T-helper 2 cell treated with Interferon-gamma antibody and Interleukin-4, amounts not matched to agents 5 μg/mL and 100 μg/mL, for 36 hours (primary cell): ENCODE measurements around the gene GSG1L2.

ENCODE experiments used
- DNase-seq: peaks from one replicate; pipeline ENCODE4 v3.0.0; 2021; ENCODE audit warnings: low spot score
- H3K27ac Mint-ChIP-seq: one replicate; pipeline ENCODE4 v1.8.0; 2021; ENCODE audit warnings: mild to moderate bottlenecking, mixed read lengths
- H3K27me3 Mint-ChIP-seq: one replicate; pipeline ENCODE4 v1.8.0; 2021; ENCODE audit warnings: low read depth, mixed read lengths
- H3K36me3 Mint-ChIP-seq: one replicate; pipeline ENCODE4 v1.8.0; 2021; ENCODE audit warnings: low read depth, mixed read lengths
- H3K4me1 Mint-ChIP-seq: one replicate; pipeline ENCODE4 v1.8.0; 2021; ENCODE audit warnings: low read depth, mixed read lengths
- H3K4me3 Mint-ChIP-seq: one replicate; pipeline ENCODE4 v1.8.0; 2022; ENCODE audit warnings: mild to moderate bottlenecking, moderate library complexity, mixed read lengths
- H3K9me3 Mint-ChIP-seq: one replicate; pipeline ENCODE4 v1.8.0; 2021; ENCODE audit warnings: mixed read lengths

The GSG1L2 gene

GRCh38 chr17:9839433-9839832, 17.6 kb upstream of the GSG1L2 start:
- Mint-ChIP-seq H3K4me1 (no peaks in the 10 kb centered on the region), H3K27ac (no peak overlapping the region), H3K36me3 (no peaks in the 10 kb centered on the region), H3K4me3 (no peak overlapping the region), H3K9me3 (no peaks in the 10 kb centered on the region), H3K27me3 (no peaks in the 10 kb centered on the region)
- DNase-seq = no peak

DNA sequence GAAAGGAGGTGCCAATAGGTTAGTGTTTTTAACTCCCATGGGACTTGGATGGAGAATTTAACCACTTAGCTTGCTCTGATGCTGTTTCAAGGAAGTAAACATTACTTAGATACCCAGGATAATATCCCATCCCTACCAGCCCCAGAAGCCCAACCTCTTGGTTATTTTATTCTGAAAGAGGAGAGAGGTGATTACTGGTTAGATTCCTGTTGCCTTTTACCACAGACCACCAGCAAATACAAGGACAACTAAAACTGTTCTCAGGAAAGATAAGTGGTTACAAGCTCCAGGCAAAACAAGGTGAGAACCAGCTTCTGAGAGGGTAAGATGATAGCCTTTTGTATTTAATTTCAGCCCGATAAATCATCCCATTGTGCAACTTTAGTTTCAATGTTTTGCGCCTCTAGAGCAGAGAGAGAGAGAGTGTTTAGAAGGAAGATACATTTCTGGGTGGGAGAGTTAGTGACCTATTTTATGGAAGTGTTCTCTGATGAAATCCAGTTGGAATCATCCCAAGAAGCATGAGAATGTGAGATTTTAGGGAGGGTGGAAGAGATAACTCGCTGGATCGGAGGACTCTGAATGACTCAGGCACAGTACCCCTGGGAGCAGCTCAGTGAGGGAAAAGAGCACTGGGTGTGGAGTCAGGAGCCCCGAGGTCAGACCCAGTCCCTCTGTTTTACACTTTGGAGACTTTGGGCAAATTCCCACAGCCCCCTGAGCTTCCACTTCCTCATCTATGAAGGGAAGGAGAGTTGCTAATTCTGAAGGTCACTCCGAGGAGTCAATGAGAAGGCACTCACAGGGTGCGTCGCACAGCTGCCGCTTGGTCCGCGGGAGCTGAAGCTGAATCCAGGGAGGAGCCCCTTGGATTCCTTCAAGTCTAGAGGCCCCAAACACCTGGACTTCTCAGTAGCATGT, 15.9 kb upstream of the GSG1L2 start:
- no peak for DNase-seq
- Mint-ChIP-seq H3K4me1 (no peaks in the 10 kb centered on the region), H3K9me3 (no peaks in the 10 kb centered on the region), H3K4me3 (no peak overlapping the region), H3K27me3 (no peaks in the 10 kb centered on the region), H3K27ac (no peak overlapping the region), H3K36me3 (no peaks in the 10 kb centered on the region)

- Mint-ChIP-seq H3K4me1 (no peaks in the 10 kb centered on the region), H3K4me3 (no peak overlapping the region), H3K9me3 (no peaks in the 10 kb centered on the region), H3K27me3 (no peaks in the 10 kb centered on the region), H3K27ac (no peak overlapping the region), H3K36me3 (no peaks in the 10 kb centered on the region)
- no peak for DNase-seq
Measured at GRCh38 chr17:9833922-9834321, 12.0 kb upstream of the GSG1L2 start.

DNA sequence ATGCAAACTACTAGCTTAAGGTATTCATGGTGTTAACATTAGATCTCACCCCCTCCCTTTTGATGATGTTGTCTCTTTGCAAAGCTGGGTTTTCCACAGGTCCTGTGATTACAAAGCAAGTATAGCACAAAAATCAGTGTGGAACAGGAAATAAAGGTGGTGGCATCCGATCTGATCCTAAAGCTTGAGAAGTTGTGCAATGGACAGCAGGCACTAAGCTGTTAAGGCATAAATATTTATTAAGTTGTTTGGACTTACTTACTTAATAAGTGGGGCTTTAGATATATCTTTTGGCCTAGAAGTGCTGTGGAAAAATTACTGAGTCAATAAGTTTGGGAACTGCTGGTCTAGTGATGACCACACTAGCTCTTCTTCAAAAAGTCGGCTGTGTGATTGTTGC, 8.8 kb upstream of the GSG1L2 start:
- H3K27me3 Mint-ChIP-seq = no peaks in the 10 kb centered on the region
- DNase-seq = no peak
- H3K4me1 Mint-ChIP-seq = no peaks in the 10 kb centered on the region
- H3K9me3 Mint-ChIP-seq = no peaks in the 10 kb centered on the region
- H3K4me3 Mint-ChIP-seq = no peak overlapping the region
- H3K27ac Mint-ChIP-seq = no peak overlapping the region
- H3K36me3 Mint-ChIP-seq = no peaks in the 10 kb centered on the region

DNA sequence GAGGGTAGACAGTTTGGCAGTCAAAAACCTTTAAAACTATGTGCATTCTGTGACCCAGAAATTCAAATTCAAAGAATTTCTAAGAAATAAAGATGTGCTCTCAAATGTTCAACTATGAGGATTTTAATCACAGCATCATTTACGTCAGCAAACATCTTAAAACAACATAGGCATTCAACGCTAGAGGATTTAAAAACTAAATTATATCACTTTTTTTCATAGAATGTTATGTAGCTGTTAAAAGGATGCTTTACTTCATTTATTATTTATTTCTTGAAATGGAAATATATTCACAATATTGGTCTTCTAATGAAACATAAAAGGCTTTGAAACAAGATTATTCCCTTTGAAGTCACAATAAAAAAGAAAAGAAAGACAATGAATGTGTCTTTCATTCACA, 7.5 kb upstream of the GSG1L2 start:
- Mint-ChIP-seq H3K4me1 (no peaks in the 10 kb centered on the region), H3K27ac (no peak overlapping the region), H3K4me3 (no peak overlapping the region), H3K9me3 (no peaks in the 10 kb centered on the region), H3K27me3 (no peaks in the 10 kb centered on the region), H3K36me3 (no peaks in the 10 kb centered on the region)
- no peak for DNase-seq

DNA sequence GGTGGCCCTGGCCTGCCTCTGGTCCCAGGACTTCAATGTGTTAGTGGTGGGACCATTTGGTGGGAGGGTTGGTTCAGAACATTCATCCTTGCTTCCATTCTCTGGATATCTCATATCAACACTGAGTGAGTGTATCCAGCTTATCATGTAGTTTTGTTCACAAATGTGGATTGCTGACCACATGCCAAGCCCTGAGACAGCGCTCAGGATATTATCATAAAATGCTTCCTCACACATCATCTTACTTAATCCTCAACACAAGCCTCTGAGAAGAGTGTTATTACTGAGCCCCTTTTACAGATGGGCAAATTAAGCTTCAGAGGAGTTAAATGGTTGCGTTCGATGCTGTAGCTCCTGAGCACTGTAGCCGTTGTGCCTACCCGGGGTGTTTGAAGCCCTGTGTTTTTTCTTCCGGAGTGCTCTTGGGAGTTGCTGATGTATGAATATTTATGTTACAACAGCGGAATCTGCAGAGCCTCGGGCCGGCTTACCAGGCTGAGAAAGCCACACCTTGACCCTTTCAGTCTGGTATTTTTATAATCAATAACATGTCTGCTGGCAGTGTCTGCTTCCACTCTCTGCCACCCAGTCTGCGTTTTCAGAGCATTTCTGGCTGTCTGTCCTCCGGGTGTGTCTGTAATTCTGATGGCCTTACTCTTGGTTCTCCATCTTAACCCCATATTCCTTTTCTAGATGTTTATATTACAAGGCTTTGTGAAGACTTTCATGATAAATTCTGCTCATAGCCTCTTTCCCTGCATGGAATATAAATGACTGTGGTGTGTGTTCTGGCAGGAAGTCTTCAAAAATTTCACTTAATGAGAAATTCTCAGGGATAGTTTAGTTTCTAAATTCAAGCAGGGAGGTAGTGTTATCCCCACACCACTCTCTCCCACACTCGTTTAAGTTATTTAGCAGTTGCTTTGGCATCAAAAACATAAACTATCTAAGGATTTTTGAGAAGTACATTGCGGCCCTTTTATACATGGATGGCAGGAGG, 6.7 kb upstream of the GSG1L2 start:
- Mint-ChIP-seq H3K27me3 (no peaks in the 10 kb centered on the region), H3K27ac (no peak overlapping the region), H3K36me3 (no peaks in the 10 kb centered on the region), H3K4me1 (no peaks in the 10 kb centered on the region), H3K4me3 (no peak overlapping the region), H3K9me3 (no peaks in the 10 kb centered on the region)
- DNase-seq = no peak

DNA sequence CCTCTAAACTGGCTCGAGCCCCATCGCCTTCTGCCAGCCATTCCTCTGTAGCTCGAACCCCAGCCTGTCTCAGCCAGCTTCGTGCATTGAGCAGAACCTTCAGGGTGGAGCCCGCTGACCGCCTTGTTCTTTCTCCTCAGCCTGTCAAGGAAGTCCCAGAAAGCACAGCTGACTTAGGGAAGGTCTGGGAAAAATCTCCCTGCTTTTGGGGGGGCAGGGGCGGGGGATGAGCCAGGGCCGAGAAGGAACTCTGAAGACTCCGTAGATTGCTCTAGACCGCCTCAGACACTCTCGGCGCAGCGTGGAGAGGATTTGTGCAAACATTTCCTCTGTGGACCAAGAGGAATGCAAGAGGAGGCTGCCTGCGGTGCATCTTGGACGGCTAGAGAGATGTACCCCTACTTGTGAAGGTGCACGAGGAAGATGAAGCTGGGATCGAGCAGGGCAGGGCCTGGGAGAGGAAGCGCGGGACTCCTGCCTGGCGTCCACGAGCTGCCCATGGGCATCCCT, 3.8 kb upstream of the GSG1L2 start, which contains the start of gene GLP2R:
Gene GLP2R (plus strand): TSS at position 284 of the 510 bp plus-strand sequence. CDS start 140 bp downstream, at position 424.
- Mint-ChIP-seq H3K9me3 (no peaks in the 10 kb centered on the region), H3K27ac (no peak within 1 kb of the TSS), H3K4me1 (no peaks in the 10 kb centered on the region), H3K36me3 (no peaks in the 10 kb centered on the region), H3K27me3 (no peaks in the 10 kb centered on the region), H3K4me3 (no peak within 1 kb of the TSS)
- no peak for DNase-seq

DNA sequence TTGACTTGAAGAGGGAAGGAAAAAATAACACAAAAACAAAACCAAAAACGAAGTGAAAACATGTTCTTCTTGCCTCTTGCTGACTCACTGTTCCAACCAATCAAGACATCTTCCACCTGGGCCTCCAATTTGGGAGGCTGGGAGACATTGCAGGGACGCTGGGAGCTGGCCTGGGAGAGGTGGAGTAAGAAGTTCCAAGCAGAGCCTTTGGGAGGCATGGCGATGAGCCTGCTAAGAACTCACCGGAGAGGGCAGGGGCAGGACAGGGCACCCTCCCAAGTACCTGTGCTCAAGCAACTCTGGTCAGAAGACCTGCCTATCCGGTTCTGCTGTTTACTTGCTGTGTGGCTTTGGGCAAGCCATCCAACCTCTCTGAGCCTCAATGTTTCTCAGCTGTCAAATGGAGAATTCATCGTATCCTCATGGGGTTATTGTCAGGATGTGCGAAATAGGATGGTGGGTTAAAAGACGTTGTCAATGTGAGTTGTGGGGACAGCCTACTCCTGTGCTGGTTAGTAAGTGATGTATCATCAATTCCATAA, 3.0 kb upstream of the GSG1L2 start:
- no peak overlapping the region for H3K27ac Mint-ChIP-seq
- no peaks in the 10 kb centered on the region for H3K9me3 Mint-ChIP-seq
- H3K27me3 Mint-ChIP-seq = no peaks in the 10 kb centered on the region
- DNase-seq = no peak
- H3K4me3 Mint-ChIP-seq = no peak overlapping the region
- H3K4me1 Mint-ChIP-seq = no peaks in the 10 kb centered on the region
- no peaks in the 10 kb centered on the region for H3K36me3 Mint-ChIP-seq

- H3K27me3 Mint-ChIP-seq = no peaks in the 10 kb centered on the region
- H3K9me3 Mint-ChIP-seq = no peaks in the 10 kb centered on the region
- H3K4me1 Mint-ChIP-seq = no peaks in the 10 kb centered on the region
- H3K27ac Mint-ChIP-seq = no peak overlapping the region
- no peaks in the 10 kb centered on the region for H3K36me3 Mint-ChIP-seq
- no peak overlapping the region for H3K4me3 Mint-ChIP-seq
- DNase-seq = no peak
Measured at GRCh38 chr17:9824094-9824493, 2.2 kb upstream of the GSG1L2 start.

DNA sequence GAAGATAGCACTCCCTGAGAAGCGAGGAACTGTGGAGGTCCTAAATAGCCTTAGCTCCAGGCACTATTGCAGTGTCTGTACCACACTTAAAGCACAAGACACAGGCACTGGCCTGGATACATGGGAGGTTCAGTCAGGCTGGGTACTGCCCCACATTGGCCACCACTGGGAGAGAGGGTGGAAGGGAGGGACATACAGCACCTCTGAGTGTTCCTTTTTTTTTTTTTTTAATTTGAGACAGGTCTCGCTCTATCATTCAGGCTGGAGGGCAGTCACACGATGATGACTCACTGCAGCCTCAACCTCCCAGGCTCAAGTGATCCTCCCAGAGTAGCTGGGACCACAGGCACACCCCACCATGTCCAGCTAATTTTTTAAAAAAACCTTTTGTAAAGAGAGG, 1.4 kb downstream of the GSG1L2 start:
- H3K4me3 Mint-ChIP-seq = no peak overlapping the region
- H3K36me3 Mint-ChIP-seq = no peaks in the 10 kb centered on the region
- no peaks in the 10 kb centered on the region for H3K9me3 Mint-ChIP-seq
- no peaks in the 10 kb centered on the region for H3K4me1 Mint-ChIP-seq
- no peaks in the 10 kb centered on the region for H3K27me3 Mint-ChIP-seq
- DNase-seq = no peak
- H3K27ac Mint-ChIP-seq = no peak overlapping the region

DNA sequence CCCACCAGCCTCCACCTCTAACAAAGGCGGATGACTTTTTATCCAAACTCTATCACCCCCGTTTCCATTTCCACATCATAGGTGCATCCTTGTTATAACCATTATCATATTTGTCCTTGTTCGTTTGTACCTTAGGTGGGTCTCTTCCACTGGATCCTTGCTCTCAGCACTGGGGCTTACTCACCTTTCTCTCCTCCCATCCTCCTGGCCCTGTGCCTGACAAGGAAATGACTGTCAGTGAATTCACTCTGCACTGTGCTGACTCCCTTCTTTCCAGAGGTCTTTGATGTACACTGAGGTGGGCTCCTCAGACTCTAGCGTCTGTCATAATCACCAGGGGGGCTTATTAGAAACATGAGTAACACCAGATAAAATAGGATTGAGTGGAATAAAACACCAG, 3.1 kb downstream of the GSG1L2 start:
- no peak overlapping the region for H3K4me3 Mint-ChIP-seq
- no peak for DNase-seq
- no peaks in the 10 kb centered on the region for H3K9me3 Mint-ChIP-seq
- no peaks in the 10 kb centered on the region for H3K36me3 Mint-ChIP-seq
- no peak overlapping the region for H3K27ac Mint-ChIP-seq
- H3K27me3 Mint-ChIP-seq = no peaks in the 10 kb centered on the region
- H3K4me1 Mint-ChIP-seq = no peaks in the 10 kb centered on the region

- Mint-ChIP-seq H3K9me3 (no peaks in the 10 kb centered on the region), H3K4me3 (no peak overlapping the region), H3K36me3 (no peaks in the 10 kb centered on the region), H3K27me3 (no peaks in the 10 kb centered on the region), H3K27ac (no peak overlapping the region), H3K4me1 (no peaks in the 10 kb centered on the region)
- no peak for DNase-seq
Measured at GRCh38 chr17:9817086-9817485, 4.8 kb downstream of the GSG1L2 start.

DNA sequence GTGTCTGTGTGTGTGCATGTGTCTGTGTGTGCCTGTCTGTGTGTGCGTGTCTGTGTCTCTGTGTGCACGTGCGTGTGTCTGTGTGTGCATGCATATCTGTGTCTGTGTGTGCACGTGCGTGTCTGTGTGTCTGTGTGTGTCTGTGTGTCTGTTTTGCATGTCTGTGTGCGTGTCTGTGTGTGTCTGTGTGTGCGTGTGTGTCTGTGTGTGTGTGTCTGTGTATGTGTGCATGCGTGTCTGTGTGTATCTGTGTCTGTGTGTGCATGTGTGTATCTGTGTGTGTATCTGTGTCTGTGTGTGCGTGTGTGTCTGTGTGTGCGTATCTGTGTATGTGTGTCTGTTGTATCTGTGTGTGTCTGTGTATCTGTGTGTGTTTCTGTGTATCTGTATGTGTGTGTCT, 5.4 kb downstream of the GSG1L2 start:
- Mint-ChIP-seq H3K4me1 (no peaks in the 10 kb centered on the region), H3K27me3 (no peaks in the 10 kb centered on the region), H3K9me3 (no peaks in the 10 kb centered on the region), H3K27ac (no peak overlapping the region), H3K4me3 (no peak overlapping the region), H3K36me3 (no peaks in the 10 kb centered on the region)
- DNase-seq = no peak
